HTR-8/SVneo (cell line): Measurements from ENCODE around the gene QRICH1.

Experiments
- DNase-seq: peaks from one replicate; pipeline ENCODE4 v3.0.0; 2011; ENCODE audit warnings: low spot score, mixed read lengths; ENCODE audit not compliant: insufficient read length
- FAIRE-seq: peaks from 2 replicates; lab custom pipeline; 2011; peaks lifted over from hg19 to GRCh38; lab: Jason Lieb, UNC

Gene QRICH1

DNA sequence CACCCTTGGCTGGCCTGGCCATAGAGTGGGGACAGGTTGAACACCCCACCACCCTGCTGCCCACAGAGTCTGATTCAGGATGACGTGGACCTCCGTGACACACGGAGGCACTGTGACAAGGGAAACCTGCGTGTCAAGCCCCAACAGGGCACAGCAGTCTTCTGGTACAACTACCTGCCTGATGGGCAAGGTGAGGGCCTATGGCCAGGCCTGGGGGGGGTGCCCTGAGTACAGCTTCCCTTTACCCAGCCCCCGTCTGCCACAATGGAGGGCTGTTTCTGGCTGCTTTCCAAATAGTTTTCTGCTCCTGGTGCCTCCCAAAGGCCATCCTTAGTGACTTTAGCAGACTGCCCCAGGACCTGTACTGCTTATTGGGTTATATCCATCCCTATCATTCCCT is 87.9 kb downstream of the QRICH1 start:
- FAIRE-seq: peak; percentile 58

DNA sequence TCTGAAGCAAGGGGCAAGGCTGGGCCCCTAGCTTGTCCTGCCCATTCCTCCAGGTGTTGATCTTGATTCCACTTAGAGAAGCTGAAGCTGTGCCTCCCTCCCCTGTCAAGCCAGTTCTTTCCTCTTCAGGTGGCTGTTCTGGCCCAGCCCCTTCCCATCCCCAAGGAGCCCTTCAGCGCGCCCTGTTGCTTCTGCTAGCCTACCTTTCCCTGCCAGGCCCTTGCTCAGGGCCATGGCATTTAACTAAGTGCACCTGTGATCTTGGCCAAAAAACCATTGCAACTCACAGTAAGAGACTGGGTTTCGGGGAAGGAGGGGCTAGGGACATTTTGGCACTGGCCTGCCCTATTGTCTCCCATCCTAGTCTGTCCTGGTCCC is 88.6 kb downstream of the QRICH1 start:
- DNase-seq (no peak), FAIRE-seq (no peak)

More for the DNA sequence above, 87.9 kb downstream of the QRICH1 start:
- no peak for DNase-seq

DNA sequence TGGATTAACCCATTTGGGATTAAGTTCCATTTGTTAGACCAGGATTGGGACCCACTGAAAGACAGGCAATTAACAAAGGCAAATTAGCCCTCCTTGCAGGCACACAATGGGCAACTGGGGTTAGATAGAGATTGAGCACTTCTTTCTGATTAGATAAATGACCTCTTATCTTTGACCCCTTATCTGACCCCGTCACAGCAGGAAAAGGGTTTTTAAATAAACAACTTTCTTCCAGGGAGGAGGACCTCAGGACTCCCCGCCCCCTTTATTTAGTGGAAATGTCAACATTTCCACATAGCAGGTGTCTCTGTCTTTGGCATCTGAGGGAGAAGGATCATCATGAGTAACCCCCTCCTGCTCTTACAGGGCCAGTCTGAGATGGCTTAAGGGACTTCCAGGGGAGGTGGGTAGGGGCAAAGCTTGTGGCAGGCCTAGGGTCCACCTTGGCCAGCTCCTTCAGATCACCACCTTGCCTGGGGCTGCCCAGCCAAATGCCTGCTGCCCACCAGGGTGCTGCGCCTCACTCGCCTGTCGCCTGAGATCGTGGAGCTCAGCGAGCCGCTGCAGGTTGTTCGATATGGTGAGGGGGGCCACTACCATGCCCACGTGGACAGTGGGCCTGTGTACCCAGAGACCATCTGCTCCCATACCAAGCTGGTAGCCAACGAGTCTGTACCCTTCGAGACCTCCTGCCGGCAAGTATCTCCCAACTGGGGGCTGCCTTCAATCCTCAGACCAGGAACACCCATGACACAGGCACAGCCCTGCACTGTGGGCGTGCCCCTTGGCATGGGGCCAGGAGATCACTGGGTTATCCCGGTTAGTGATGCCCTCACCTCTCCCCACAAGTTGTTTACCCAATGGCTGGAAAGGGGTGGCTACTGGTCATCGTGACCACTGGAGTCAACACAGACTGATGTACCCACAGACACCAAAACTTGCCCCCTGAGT is 89.2 kb downstream of the QRICH1 start:
- DNase-seq (no peak), FAIRE-seq (peak; percentile 4)

DNA sequence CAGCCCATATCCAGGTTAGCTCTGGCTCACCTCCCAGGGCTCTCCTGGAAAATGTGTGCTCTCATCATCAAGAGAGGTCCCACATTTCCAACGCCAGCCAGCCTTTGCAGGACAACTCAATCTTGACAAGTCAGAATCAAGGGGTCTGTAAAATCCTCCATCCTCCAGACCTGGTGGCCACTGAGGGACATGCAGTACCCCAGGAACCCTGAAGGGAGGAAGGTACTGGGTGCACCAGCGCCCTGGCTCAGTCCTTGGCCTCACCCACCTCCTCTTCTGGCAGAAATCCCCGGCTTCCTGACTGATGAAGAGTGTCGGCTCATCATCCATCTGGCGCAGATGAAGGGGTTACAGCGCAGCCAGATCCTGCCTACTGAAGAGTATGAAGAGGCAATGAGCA is 92.7 kb downstream of the QRICH1 start:
- no peak for FAIRE-seq

DNA sequence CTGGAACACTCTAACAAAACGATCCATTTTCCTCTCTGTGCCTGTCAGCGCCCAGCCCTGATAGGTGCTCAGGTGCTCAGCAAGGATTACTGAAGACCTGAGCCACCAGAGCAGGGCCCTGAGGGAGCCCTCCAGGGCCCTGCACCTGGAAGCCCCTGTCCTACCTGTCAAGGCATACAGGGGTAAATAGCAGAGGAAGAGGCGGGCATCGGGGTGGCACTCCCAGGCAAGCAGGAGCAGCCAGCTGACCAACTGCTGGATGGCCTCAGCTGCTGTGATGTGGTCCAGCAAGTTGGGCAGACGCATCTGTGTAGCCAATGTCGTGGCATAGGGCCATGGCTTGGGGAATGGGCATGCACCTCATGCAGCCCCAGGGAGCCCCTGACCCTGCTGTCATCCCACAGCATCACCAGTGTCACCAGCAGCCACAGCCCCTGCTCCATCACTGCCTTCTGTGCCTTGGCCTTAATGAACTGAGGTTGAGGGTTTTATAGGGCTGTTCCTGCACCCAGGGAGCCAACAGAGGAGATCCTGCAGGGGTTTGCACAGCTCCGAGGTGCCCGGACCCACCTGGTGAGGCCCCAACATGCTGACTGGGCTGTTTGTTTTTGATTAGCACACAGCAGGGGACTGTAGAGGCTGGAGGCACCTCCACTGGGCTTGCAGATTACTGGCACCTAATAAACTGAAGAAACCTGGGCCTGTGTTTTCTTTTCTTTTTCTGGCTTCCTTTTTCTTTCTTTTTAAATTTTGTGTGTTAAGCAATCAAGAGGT is 94.6 kb downstream of the QRICH1 start:
- DNase-seq (no peak), FAIRE-seq (no peak)

More for the DNA sequence above, 92.7 kb downstream of the QRICH1 start:
- no peak for DNase-seq

DNA sequence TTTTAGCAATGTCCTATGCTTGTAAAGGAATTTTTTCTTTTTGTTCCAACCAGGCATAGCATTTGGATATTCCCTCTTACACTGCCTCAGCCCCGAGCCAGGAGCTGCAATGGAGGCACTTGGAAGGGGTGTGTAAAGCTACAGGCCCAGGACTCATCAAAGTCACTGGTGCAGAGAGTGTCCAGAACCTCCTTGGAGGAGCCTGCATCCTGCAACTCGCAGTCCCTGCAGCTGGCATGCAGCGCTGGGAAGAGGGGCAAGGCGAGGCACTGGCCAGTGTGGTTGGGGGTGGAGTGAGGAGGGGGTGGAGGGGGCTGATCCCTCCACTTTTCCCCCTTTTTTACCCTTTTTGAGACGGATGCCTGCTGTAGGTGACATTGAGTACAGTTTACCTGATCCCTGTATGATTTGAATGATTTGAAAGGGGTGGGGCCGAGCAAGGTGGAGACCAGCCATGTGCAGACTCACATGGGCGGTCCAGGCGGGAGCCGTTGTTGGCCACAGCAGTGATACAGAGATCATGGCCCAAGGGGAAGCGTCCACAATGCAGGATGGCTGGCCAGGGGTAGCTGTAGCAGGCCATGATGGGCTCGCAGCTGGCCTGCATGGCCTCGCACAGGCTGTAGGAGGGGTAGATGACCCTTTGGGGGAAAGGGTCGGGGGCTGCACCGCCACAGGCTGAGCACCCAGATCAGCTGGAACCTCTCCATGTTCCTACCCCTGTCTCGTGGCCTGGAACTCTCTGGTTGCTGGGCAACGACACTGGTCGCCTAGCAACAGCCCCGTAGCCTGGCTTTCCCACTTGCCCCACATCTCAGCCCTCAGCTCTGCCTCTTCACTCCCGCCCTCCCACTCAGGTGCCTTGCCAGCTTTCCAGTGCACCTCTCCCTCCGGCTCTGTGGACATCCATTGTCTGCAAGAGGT is 95.9 kb downstream of the QRICH1 start:
- FAIRE-seq: no peak

DNA sequence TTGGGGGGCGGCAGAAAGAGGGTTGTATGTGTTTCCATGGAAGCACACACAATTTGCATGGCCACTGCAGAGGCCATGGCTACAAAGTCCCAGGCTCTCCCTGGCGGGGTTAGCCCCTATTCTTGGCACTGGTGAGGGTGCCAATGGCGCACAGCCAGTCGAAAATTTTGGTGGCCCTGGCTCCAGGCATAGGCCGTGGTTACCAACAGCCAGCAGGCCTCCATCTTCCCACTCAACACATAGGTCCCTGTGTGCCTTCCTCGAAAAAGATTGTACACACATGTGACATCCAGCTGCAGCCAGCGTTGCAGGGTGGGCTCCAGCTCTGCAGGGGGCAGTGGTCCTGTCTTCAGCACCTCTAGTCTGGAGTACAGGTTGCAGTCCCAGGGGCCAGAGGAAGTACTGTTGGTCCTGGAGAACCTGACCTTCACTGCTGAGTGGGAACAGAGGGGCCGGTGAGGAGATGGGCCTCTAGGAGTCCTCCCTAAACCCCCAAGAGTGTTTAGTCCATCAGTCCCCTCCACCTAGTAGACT is 96.7 kb downstream of the QRICH1 start:
- DNase-seq (no peak), FAIRE-seq (no peak)

More for the DNA sequence above, 95.9 kb downstream of the QRICH1 start:
- DNase-seq: no peak

DNA sequence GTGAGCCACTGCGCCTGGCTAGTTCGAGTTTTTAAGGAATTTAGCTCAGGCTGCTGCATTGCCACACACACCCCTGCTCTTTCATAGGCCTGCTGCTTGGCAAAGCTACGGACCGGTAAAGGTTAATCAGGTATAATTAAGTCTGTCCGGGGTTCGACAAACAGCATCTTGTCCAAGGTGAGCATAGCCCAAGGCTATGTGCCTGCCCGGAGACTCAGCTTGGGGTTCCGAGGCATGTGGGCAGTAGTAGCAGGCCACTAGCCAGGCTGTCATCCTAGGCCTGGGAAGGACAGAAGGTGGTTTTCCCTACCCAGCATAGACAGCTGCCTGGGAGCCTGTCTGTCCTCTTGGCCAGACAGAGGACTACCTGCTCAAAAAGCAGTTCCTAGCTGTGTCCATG is 97.2 kb downstream of the QRICH1 start:
- FAIRE-seq (no peak), DNase-seq (no peak)

DNA sequence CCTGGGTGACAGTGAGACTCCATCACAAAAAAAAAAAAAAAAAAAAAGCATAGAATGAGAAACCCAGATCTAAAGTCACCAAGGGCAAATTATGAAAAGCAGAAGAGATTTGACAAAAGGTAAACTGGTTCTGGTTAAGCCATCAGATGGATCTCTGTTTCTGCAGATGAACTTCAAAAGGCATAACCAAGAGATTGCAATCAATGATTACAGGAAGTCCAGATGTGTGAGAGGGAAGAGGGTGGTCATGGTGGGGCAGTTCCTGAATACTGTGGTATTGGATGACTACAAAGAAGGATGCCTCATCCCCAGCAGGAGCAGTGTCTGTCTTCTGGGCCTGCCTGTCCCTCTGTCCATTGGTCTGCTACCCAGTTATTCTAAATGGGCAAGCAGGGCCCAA is 100.0 kb downstream of the QRICH1 start:
- DNase-seq (no peak), FAIRE-seq (no peak)

DNA sequence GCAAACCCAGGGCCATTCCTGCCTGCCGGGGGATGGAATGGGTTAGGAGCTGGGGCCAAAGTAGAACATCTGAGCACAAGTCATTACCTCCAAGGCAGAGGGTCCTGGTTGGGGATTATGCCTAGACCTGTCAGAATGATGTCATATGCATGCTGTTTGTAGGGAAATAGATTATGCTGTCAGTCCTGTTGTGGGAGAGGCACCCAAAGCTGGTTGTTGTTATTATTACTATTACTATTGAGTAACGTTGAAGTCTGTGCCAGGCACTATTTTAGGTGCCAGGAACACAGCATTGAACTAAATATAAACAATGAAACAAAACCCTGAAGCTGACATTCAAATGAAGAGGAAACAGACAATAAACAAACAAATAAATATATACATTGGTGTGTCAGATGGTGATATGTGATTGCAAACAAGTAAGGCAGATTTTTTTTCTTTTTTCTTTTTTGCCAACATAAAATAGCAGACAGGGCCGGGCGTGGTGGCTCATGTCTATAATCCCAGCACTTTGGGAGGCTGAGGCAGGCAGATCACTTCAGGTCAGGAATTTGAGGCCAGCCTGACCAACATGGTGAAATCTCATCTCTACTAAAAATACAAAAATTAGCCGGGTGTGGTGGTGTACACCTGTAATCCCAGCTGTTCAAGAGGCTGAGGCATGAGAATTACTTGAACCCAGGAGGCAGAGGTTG is 101.9 kb downstream of the QRICH1 start:
- FAIRE-seq (no peak), DNase-seq (no peak)

DNA sequence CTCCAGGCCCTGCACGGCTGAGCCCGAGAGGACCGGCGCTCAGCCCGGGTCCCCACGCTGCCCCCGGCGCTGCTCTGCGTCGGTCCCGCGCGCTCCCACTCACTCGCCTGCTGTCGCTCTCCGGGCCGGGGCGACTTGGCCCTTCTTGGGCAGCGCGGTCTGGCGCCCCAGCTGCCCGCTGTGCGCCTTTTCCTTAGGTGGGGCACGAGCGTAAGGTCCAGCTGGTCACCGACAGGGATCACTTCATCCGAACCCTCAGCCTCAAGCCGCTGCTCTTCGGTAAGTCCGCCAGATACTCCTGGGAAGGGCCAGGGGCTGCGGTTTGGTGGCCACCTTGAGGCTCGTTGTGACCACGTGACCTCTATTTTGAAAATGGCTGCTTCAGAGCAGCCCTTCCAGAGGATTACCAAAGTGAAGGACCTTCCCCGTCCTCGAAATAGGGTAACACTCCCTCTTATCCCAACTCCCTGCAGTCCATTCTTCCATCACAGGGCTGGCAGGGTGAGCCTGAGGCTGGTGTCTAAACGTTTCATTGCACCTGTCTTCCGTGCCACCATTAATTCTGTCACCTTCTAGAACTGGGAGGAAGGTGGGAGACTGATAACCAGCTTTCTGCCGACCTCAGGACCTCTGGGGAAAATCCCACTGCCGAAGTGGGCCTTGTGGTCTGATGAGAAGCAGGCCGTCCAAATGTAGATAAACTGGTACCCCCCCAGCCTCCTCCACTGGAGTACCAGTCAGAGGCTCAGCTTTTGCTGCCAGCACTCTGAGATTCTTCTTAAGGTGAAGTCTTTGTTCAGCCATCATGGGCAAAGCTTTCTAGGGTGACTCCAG is 103.0 kb downstream of the QRICH1 start:
- DNase-seq (peak; percentile 27), FAIRE-seq (no peak)

DNA sequence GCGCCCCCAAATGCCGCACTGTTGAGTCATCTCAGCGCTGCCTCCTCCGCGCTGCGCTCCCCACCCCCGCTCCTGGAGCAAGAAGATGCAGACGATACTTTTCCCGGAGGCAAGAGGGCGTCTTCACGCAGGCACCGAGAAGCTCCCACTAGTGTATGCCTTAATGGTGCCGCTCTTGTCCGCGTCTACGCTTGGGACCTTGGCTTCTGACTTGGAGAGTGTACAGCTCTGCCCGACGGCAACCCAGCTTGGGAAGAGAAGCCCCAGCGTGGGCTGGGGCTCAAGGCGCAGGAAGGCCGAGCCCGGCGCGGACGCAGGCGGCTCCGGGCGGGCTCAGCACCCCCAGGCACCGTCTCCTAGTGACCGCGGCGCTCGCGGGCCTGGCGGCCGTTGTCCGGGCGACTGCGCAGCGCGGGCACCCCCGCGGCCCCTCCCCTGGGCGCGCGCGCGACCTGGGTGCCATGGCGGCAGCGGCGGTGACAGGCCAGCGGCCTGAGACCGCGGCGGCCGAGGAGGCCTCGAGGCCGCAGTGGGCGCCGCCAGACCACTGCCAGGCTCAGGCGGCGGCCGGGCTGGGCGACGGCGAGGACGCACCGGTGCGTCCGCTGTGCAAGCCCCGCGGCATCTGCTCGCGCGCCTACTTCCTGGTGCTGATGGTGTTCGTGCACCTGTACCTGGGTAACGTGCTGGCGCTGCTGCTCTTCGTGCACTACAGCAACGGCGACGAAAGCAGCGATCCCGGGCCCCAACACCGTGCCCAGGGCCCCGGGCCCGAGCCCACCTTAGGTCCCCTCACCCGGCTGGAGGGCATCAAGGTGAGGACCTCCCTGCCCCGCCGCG is 103.9 kb downstream of the QRICH1 start, which contains the start of gene P4HTM:
P4HTM (plus strand) TSS at position 446 of the 840 bp plus-strand sequence; CDS start at position 462, 16 bp downstream.
- FAIRE-seq (no peak), DNase-seq (peak; percentile 90)

DNA sequence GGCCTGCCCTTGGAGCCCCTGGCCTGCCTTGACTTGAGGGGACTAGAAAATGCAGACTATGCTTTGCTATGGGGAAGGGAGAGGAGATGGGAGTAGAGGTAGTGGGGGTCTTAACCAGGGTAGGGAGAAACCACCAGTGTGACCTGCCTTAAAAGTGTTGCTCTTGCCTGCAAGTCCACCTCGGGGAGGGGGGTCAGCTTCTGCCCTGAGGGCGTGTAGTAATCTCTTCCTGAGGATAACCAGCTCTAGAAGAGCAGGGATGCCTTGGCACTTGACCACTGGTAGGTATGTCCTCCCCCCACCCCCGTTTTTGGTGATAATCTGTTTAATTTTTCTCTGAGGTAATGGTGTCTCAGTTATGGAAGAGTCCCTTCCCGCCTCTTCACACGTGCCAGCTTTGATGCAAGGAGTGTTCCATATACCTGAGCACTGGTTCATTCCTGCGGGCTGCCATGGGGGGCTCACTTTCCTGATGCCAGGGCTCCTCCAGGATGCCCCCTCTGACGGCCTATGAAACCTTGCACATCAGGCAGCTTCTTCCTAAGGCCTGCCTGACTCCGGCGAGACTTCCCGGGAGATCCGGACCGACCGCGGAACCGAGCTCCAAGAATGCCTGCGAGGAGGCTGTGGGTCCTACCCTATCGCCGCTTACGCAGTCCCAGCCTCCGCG is 104.6 kb downstream of the QRICH1 start:
- DNase-seq: peak; percentile 45
- peak; percentile 95 for FAIRE-seq

DNA sequence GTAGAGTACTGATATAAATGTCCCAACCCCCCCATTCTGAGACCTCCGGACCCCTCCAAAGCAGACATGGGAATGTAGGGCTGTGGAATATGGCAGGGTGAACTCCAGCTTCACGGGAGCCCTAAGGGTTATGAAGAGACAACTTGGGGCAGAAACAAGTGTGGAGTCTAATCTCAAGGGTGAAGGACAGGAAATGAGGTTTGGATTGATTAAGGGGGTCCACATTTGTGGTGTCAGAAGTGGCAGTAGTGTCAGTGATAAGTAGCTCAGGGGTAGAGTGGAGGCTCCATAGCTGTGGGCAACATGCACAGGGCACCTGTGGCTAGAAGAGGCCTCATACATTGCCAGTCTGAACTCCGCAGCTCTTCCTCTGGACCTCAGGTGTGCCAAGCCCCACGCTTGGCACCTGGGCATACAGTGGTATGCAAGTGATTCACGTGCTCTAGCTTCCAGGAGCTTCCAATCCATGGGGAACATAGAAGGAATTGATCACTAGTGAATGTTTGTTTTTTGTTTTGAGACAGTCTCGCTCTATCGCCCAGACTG is 108.0 kb downstream of the QRICH1 start:
- no peak for DNase-seq
- FAIRE-seq: no peak

DNA sequence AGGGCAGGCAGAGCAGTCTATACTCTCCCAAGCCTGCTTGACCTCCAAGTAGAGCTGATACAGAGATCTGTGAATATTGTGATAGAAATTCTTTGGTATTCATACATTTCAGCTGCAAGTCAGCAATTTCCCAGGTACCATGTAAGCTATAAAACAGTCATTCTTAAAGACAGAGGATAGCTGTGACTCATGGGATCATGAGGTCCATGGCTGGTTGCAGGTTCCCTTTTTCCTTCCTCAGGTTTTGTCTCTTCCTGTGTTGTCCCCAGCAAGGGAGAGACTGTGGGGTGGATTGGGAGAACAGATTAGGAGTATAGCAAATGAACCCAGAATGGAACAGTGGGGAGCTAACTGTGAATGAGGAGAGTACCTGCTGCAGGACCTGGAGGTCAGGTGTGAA is 109.2 kb downstream of the QRICH1 start:
- peak; percentile 38 for FAIRE-seq
- DNase-seq: no peak

DNA sequence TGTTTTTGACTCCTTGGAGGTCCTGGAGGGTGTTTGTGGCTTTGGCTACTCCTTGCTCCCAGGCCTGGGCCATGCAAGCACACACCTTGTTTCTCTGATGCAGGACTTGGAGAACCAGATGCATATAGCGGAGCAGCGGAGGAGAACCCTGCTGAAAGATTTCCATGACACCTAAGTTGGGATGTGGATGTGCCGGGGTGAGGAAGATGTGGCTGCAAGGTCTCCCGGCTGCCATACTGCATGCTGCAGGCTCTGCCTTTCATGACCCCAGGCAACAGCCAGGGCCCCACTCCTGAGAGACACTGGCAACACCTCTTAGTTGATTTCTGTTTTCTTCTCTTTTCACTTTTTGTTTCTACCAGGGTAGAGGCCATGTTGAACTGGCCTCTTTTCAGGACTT is 110.8 kb downstream of the QRICH1 start:
- no peak for FAIRE-seq
- DNase-seq: no peak

DNA sequence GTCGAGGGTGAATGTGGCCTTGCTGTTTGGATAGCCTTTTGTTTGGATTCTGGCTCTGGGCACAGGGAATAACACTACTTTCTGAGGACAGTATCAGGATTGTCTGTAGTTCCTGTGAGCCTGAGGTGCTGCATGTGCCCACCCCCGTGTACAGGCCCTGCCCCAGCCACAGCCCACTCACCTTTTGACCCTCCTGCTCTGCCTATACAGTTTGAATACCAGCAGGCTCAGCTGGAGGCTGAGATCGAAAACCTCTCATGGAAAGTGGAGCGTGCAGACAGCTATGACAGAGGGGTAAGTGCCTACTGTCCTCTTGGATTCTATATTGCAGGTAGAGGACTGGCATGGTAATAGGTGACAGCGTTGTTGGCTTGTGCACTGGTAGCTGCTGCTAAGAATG is 111.2 kb downstream of the QRICH1 start:
- FAIRE-seq (peak; percentile 9), DNase-seq (no peak)
